HG03571 (cell line): ENCODE measurements around the gene CCL25.
"Not testable (repeated sequence)": the region's sequence is repeated elsewhere in the genome, so short reads cannot be mapped to it uniquely, and the experiment has no call there.

Experiments used
- ATAC-seq: cut with Tn5 transposase; IDR thresholded peaks from one replicate; pipeline ENCODE4 v1.9.1; 2021; ENCODE audit not compliant: unreplicated experiment

Gene CCL25, protein sequence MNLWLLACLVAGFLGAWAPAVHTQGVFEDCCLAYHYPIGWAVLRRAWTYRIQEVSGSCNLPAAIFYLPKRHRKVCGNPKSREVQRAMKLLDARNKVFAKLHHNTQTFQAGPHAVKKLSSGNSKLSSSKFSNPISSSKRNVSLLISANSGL

DNA sequence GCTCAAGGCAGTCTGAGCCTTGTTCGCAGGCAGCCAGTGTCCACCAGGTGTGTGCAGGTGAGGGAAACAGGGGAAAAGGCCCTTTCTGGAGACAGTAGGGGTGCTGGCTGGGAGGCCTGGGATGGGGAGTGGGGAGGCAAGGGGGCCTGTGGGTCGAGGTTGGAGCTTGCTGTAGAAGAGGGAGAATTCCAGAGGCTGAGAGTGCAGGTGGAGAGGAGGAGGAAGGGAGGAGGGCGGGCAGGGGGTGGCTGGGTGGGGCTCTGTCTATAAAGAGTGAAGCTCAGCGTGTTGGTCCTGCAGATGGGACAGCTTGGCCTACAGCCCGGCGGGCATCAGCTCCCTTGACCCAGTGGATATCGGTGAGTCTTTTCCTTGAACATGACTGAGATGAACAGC, at the start of gene CCL25:
Gene CCL25 (plus strand): TSS at position 297 of the 396 bp plus-strand sequence. CDS start 290 bp downstream, outside the sequence.
- ATAC-seq, result no peak

GRCh38 chr19:8004001-8004400, 48.6 kb upstream of the CCL25 start:
- ATAC-seq, result no peak

- peak; percentile 31 for ATAC-seq
Observed at GRCh38 chr19:8004723-8005513, 47.6 kb upstream of the CCL25 start.

DNA sequence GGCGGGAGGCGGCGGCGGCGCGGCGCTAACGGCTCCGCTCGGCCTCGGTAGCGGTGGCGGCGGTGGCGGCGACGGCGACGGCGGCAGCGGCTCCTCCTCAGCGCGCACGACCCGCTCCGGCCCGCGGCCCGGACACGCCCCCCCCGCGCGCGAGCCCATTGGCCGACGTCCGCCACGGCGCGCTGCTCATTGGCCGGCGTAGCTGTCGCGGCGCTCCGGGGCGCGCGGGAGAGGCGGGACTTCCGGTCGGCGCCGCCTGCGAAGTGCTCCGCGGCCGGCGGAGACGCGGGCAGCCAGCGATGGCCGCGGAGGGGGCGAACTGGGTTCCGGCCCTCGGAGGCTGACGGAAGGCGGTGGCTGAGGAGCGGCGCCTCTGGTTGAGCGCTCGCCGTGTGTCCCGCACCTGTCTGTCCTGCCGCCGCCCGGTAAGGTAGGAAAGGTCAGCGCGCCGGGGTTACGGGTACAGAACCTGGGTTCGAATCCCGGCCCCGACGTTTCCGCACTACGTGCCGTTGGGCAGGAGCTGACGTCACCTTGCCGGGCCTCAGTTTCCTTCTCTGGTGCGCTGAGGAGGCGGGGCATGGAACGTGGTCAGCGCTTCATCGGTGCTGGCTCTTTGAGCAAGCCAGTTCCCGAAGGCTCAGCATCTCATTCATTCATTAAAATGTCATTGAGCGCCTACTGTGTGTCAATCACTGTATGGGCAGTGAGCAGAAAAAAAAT, 46.9 kb upstream of the CCL25 start, which contains the start of gene ELAVL1:
Gene ELAVL1 (minus strand): TSS at position 108 of the 723 bp plus-strand sequence. CDS start 13,826 bp downstream, outside the sequence.
- ATAC-seq, result peak; percentile 56

- no peak for ATAC-seq
Observed at GRCh38 chr19:8017808-8018207, 34.8 kb upstream of the CCL25 start.

DNA sequence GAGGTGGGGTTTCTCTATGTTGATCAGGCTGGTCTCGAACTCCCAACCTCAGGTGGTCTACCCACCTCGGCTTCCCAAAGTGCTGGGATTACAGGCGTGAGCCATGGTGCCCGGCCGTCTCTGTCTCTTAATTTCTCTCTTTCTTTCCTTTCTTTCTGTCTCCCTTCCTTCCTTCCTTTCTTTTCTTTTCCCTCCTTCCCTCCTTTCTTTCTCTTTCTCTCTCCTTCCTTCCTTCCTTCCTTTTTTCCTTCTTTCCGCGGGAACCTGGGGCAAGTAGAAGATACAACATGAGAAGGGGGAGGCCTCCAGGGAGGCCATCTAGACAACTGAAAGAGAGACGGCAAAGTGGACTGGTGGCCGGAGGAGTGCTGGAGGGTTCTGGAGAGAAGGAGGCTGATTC, 31.9 kb upstream of the CCL25 start:
- no peak for ATAC-seq

DNA sequence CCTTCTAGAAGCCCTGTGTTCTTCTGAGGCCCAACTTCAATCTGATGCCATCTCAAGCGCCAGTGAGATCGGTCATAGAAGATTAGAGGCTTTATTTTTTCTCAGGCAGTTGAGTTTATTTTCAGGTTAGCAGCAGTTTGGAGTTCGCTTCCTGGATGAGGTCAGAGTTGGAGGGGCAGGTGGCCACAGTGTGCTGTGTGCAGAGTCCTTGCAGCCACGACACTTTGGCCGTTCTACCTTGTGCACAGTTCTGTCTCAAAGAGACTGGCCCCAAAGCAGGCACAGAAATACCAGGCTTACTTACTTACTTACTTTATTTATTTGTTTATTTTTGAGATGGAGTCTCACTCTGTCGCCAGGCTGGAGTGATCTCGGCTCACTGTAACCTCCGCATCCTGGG, 31.2 kb upstream of the CCL25 start:
- no peak for ATAC-seq

DNA sequence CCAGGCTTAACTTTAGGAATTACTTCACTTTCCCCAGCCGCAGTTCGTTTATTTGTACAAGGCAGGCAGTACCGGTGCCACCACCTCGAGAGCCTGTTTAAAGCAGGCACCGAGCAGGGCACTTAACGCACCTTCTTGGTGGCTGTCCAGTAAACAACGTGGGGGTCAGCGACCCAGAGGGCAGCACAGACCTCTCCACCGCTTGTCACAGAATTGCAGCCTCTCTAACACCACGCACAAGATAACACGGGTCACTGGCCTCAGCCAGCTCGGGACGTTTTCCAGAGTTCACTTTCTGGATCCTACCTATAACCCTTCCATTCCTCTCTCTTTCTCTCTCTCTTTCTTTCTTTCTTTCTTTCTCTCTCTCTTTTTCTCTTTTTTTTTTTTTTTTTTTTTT, 30.3 kb upstream of the CCL25 start:
- no peak for ATAC-seq

GRCh38 chr19:8023371-8023770, 29.2 kb upstream of the CCL25 start:
- no peak for ATAC-seq

DNA sequence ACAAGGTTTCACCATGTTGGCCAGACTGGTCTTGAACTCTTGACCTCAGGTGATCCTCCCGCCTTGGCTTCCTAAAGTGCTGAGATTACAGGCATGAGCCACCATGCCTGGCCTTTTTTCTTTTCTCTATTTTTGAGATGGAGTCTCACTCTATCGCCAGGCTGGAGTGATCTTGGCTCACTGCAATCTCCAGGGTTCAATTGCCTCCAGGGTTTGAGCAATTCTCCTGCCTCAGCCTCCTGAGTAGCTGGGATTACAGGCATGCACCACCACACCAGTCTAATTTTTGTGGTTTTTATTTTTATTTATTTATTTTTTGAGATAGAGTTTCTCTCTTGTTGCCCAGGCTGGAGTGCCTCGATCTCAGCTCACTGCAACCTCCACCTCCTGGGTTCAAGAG, 28.3 kb upstream of the CCL25 start:
- ATAC-seq, result not testable (repeated sequence)

- ATAC-seq, result no peak
Observed at GRCh38 chr19:8025316-8025715, 27.2 kb upstream of the CCL25 start.

DNA sequence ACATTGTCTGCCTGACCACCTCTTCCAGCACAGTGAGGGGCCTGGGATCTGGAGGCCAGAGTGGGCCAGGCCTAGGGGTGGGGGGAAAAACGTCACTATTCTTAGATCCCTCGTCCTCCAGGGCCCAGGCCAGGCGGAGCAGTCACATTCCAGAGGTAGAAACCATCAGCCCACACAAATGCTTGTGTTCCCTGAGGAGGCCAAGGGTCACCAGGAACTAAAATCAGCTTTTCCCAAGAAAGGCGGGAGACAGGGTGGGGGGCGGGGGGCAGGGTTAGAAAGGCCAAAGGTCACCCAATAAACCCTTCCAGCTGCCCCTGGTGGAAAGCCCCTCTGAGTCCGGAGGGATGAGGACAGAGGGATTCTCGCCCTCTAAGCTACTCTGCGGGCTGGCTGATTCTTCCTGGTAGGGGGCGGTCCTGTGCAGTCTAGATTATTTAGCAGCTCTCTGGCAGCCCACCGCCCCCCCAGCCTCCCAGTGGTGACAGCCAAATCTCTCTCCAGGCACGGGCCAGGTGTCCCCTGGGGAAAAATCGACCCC, 23.5 kb upstream of the CCL25 start:
- ATAC-seq, result no peak

DNA sequence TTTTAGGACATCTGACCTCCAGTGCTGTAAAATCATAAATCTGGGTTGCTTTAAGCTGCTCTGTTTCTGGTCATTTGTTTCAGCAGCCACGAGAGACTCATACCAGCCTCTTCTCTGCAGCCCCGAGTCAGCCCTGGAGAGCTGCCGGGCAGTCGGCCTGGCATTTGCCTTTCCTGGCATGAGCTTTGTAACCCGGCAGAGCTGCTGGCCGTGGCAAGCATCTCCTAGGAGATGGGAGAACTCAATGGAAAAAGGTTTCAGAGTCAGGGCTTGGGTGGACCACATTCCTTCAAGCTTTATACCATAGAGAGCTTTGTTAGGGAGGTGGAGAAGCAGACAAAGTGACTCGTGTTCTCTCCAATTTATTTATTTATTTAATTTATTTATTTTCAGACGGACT, 21.6 kb upstream of the CCL25 start:
- no peak for ATAC-seq

- not testable (repeated sequence) for ATAC-seq
Observed at GRCh38 chr19:8033287-8034177, 19.0 kb upstream of the CCL25 start.

- no peak for ATAC-seq
Observed at GRCh38 chr19:8034178-8034525, 18.4 kb upstream of the CCL25 start.

DNA sequence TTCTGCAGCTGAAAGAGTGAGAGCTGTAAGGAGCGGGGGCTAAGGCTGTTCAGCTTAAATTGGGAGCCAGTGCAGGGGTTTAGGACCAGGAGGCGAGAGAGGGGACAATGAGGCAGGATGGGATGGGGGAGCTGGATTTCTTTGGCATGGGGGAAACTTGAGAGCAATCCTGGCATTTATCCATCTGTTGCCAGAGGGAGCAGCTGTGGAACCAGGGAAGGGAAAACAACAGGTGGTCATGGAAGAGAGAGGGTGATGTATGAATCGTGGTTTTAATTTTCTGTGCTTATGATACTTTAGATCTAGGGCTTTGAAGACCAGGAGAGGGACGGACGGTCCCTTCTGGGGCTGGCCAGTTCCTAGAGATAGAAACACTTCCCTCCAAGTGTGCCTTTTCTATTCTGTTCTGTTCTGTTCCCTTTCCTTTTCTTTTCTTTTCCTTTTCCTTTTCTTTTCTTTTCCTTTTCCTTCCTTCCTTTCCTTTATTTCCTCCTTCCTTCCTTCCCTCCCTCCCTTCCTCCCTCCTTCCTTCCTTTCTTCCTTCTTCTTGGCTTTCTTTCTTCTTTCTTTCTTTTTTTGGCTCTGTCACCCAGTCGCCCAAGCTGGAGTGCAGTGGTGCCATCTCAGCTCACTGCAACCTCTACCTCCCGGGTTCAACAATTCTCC, 16.0 kb upstream of the CCL25 start:
- ATAC-seq, result no peak

GRCh38 chr19:8038815-8039214, 13.7 kb upstream of the CCL25 start:
- no peak for ATAC-seq

- ATAC-seq, result no peak
Observed at GRCh38 chr19:8039231-8039630, 13.3 kb upstream of the CCL25 start.

DNA sequence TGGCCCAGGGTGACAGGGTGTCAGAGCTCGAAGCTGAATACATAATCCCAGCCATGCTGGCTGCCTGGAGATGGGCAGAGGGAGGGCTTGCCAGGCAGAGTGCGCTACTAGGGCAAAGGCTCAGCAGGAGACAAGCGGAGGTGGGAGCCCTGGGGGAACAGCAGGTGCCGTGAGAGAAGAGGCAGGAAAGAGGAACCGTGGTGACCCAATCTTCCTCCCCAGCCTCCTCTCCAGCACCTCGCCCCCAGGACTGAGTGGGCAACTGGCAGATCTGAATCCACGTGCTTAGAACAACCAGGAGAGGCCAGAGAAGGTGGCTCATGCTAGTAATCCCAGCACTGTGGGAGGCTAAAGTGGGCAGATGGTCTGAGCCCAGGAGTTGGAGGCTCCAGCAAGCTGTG, 11.0 kb upstream of the CCL25 start:
- no peak for ATAC-seq

DNA sequence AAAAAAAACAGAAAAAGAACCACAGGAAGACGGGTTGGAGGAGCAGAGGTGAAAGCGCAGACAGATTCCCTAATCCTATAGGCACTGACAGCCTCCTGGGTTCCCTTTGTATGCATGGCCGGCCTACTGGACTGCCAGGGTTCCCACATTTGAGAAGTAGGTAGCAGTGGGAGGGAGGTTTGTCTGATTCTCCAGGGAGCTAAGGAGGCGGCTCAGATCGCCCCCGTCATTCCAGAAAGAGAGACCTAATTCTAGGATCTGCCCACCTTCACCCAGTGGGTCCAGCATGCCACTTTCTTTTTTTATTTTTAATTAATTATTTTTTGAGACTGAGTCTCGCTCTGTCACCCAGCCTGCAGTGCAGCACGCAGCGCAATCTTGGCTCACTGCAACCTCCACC, 9.7 kb upstream of the CCL25 start:
- no peak for ATAC-seq
